ENCODE measurements around the gene ALPK3. TPM values are rescaled to one million over a fixed set of nuclear protein-coding genes. Genes with fewer than 3 reads are reported as not detected.

Gene ALPK3
- polyA plus RNA-seq, 1 experiment: 0.06 TPM

- ChIA-PET POLR2A (interaction anchor here (0.7 kb wide), 1 partner anchor 172 kb away, joined by 4 read pairs; no protein-coding TSS in a partner anchor), CTCF (interaction anchor here (1.0 to 1.5 kb wide), 3 partner anchors 10 to 13 kb away, joined by 3 to 5 read pairs (median 3); no protein-coding TSS in a partner anchor)
- no peak for DNase-seq (ENCODE audit: low read depth)
- H3K36me3 ChIP-seq (ENCODE audit: control insufficient read depth, insufficient read depth, low read length): no peaks in the 10 kb centered on the region
- no peak for TF ChIP-seq CTCF (IDR thresholded peaks at IDR 0.05; ENCODE audit: insufficient read depth, low read depth, low read length)
- H3K27me3 ChIP-seq (ENCODE audit: control insufficient read depth, insufficient read depth, low read length): peaks cover 4% of the 10 kb centered on the region
- no peak overlapping the region for H3K4me3 ChIP-seq (ENCODE audit: low read depth, low read length)
These were observed 4.4 kb downstream of the ALPK3 start for GRCh38 chr15:84821501-84822021.

GRCh38 chr15:84822653-84823281 is 5.6 kb downstream of the ALPK3 start:
- POLR2A ChIA-PET: no interaction called here

GRCh38 chr15:84823282-84823878 is 6.2 kb downstream of the ALPK3 start:
- ChIA-PET POLR2A (no interaction called here), CTCF (interaction anchor here (1.1 to 2.1 kb wide), 2 partner anchors 16 to 105 kb away, joined by 3 to 6 read pairs (median 6); no protein-coding TSS in a partner anchor)
- TF ChIP-seq CTCF (IDR thresholded peaks at IDR 0.05; ENCODE audit: insufficient read depth, low read depth, low read length): no peak
- Histone ChIP-seq H3K27me3 (ENCODE audit: control insufficient read depth, insufficient read depth, low read length) (peaks cover 5% of the 10 kb centered on the region), H3K4me3 (ENCODE audit: low read depth, low read length) (no peak overlapping the region), H3K36me3 (ENCODE audit: control insufficient read depth, insufficient read depth, low read length) (no peaks in the 10 kb centered on the region)
- no peak for DNase-seq (ENCODE audit: low read depth)

More at GRCh38 chr15:84822653-84823281, 5.6 kb downstream of the ALPK3 start:
- peaks cover 4% of the 10 kb centered on the region for H3K27me3 ChIP-seq (ENCODE audit: control insufficient read depth, insufficient read depth, low read length)
- CTCF ChIA-PET: interaction anchor here (1.1 to 1.5 kb wide), 3 partner anchors 9 to 105 kb away, joined by 3 to 6 read pairs (median 5); no protein-coding TSS in a partner anchor
- no peak for DNase-seq (ENCODE audit: low read depth)
- TF ChIP-seq CTCF (IDR thresholded peaks at IDR 0.05; ENCODE audit: insufficient read depth, low read depth, low read length): no peak
- H3K36me3 ChIP-seq (ENCODE audit: control insufficient read depth, insufficient read depth, low read length): no peaks in the 10 kb centered on the region
- no peak overlapping the region for H3K4me3 ChIP-seq (ENCODE audit: low read depth, low read length)

GRCh38 chr15:84824260-84825007 is 7.3 kb downstream of the ALPK3 start:
- no peak for TF ChIP-seq CTCF (IDR thresholded peaks at IDR 0.05; ENCODE audit: insufficient read depth, low read depth, low read length)
- CTCF ChIA-PET: interaction anchor here (1.2 to 2.1 kb wide), 3 partner anchors 54 to 219 kb away, joined by 3 to 6 read pairs (median 3); no protein-coding TSS in a partner anchor
- Histone ChIP-seq H3K27me3 (ENCODE audit: control insufficient read depth, insufficient read depth, low read length) (peaks cover 6% of the 10 kb centered on the region), H3K36me3 (ENCODE audit: control insufficient read depth, insufficient read depth, low read length) (no peaks in the 10 kb centered on the region), H3K4me3 (ENCODE audit: low read depth, low read length) (no peak overlapping the region)
- DNase-seq (ENCODE audit: low read depth): no peak
- POLR2A ChIA-PET: no interaction called here
